Prostate gland (tissue), 2 donors: ENCODE results near the gene SYDE1.

Source experiments
- POLR2AphosphoS5 ChIP-seq: sonication (generic); formaldehyde crosslinking; IDR thresholded peaks from one replicate; pipeline ENCODE4 v1.6.1; 2017; ENCODE audit warnings: antibody characterized with exemption
- TF ChIP-seq, protein P1 (sequence below), 4 experiments: fragments of 200-600 bp in 2 of 4; fragments of 450-650 bp in 2 of 4; sonication (generic) in 2 of 4; IDR thresholded peaks; 1 replicate in 3 of 4; 2 replicates in 1 of 4; pipeline ENCODE4 v1.5.1; 2016 to 2019; ENCODE audit warnings: antibody characterized with exemption in 4 of 4, mild to moderate bottlenecking in 2 of 4, moderate library complexity in 2 of 4

DNA sequence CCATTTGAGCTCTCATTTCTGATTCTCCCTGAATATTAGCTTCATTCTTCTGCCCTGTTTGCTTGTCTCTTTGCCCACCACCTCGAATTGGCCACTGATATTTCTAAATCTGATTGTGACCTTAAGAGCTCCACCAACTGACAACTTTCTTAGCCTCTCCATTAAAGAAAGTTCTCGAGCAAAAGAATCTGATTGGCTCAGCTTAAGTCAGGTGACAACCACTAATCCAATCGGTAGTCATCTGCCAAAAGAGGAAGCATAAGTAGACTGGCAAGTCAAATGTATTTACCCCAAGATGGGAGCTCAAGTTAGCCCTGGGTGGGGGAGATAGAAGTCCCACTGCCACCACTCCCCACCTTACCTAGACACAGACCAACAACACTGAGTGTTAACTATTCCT is 52.0 kb downstream of the SYDE1 start:
- TF ChIP-seq, protein P1, sequence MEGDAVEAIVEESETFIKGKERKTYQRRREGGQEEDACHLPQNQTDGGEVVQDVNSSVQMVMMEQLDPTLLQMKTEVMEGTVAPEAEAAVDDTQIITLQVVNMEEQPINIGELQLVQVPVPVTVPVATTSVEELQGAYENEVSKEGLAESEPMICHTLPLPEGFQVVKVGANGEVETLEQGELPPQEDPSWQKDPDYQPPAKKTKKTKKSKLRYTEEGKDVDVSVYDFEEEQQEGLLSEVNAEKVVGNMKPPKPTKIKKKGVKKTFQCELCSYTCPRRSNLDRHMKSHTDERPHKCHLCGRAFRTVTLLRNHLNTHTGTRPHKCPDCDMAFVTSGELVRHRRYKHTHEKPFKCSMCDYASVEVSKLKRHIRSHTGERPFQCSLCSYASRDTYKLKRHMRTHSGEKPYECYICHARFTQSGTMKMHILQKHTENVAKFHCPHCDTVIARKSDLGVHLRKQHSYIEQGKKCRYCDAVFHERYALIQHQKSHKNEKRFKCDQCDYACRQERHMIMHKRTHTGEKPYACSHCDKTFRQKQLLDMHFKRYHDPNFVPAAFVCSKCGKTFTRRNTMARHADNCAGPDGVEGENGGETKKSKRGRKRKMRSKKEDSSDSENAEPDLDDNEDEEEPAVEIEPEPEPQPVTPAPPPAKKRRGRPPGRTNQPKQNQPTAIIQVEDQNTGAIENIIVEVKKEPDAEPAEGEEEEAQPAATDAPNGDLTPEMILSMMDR (IDR thresholded peaks at IDR 0.05) = no peak
- TF ChIP-seq POLR2AphosphoS5 = no peak
